HCT116 (cell line): ENCODE data around the gene TMEM165.

Experiments used
- CTCF ChIP-seq, 3 experiments: fragments of 200-600 bp in 1 of 3; sonication (generic) in 1 of 3; IDR thresholded peaks in 2 of 3; conservative IDR thresholded peaks in 1 of 3; 2 replicates each; pipeline ENCODE4 v1.5.1; 2012 to 2017; ENCODE audit warnings: low read depth in 2 of 3, low read length in 2 of 3, antibody characterized with exemption in 1 of 3, borderline replicate concordance in 1 of 3, control low read depth in 1 of 3, mild to moderate bottlenecking in 1 of 3, mixed read lengths in 1 of 3, mixed run types in 1 of 3, moderate library complexity in 1 of 3; ENCODE audit not compliant: insufficient read depth in 1 of 3
- EZH2phosphoT487 ChIP-seq: fragments of 200-600 bp; IDR thresholded peaks from 2 replicates; pipeline ENCODE4 v1.6.1; 2018; ENCODE audit warnings: antibody characterized with exemption, borderline replicate concordance
- POLR2A ChIP-seq: IDR thresholded peaks from 2 replicates; pipeline ENCODE4 v1.7.0; 2011; ENCODE audit warnings: borderline replicate concordance; ENCODE audit not compliant: insufficient read depth, insufficient read length; ENCODE audit errors: extremely low read depth
- TF ChIP-seq, protein P1 (sequence below): IDR thresholded peaks from 2 replicates; pipeline ENCODE4 v1.6.1; 2012

DNA sequence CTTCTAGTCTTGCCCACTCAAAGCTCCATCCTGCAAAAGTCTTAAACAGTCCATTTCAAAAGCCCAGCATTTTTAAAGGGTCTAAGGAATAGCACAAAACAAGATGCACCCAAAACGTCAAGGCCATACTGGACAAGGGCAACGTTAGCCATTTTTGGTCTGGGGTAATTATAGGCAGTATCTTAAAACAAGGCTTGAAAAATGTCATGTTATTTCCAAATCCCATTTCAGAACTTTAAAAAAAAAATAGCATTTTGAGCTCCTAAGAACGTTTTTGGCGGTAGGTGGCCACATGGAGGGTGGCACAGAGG lies 584 bp upstream of the TMEM165 start:
- TF ChIP-seq CTCF (IDR thresholded peaks at IDR 0.05 in 2 of 3, conservative IDR thresholded peaks at IDR 0.05 in 1 of 3; ENCODE audit: borderline replicate concordance in 1 of 3, insufficient read depth in 1 of 3, low read depth in 2 of 3, low read length in 2 of 3) (peak in 2 of 3 experiments; percentile 14 to 23; a peak in 1 of 6 replicates), POLR2A (no peak), EZH2phosphoT487 (no peak)
- TF ChIP-seq, protein P1, sequence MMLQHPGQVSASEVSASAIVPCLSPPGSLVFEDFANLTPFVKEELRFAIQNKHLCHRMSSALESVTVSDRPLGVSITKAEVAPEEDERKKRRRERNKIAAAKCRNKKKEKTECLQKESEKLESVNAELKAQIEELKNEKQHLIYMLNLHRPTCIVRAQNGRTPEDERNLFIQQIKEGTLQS, result no peak
